HEK293 (cell line): ENCODE data around the gene KIF9.

Experiments used
- ZNF777 ChIP-seq: fragments of 450-650 bp; formaldehyde crosslinking; IDR thresholded peaks from 2 replicates; pipeline ENCODE4 v1.5.1; 2017; ENCODE audit warnings: missing biosample characterization, missing genetic modification characterization, borderline replicate concordance
- TF ChIP-seq, protein P1 (sequence below): fragments of 450-650 bp; formaldehyde crosslinking; IDR thresholded peaks from 2 replicates; pipeline ENCODE4 v1.5.1; 2016; ENCODE audit warnings: missing biosample characterization, missing genetic modification characterization

DNA sequence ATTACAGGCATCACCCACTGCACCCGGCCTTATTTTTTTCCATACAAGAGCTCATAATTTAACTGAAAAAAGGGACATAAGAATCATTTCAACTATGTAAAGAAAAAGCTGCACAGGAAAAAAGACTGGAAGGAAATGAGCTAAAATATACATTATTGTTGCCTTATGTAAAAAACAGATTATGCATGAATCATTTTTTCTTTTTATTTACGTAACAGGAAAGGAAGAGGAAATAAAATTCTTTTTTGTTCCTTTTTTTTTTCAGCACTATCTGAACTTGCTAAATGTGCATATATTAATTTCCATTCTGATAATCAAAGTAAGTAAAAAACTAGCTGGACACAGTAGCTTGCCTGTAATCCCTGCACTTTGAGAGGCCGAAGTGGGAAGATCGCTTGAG lies 12.1 kb downstream of the KIF9 start:
- TF ChIP-seq, protein P1, sequence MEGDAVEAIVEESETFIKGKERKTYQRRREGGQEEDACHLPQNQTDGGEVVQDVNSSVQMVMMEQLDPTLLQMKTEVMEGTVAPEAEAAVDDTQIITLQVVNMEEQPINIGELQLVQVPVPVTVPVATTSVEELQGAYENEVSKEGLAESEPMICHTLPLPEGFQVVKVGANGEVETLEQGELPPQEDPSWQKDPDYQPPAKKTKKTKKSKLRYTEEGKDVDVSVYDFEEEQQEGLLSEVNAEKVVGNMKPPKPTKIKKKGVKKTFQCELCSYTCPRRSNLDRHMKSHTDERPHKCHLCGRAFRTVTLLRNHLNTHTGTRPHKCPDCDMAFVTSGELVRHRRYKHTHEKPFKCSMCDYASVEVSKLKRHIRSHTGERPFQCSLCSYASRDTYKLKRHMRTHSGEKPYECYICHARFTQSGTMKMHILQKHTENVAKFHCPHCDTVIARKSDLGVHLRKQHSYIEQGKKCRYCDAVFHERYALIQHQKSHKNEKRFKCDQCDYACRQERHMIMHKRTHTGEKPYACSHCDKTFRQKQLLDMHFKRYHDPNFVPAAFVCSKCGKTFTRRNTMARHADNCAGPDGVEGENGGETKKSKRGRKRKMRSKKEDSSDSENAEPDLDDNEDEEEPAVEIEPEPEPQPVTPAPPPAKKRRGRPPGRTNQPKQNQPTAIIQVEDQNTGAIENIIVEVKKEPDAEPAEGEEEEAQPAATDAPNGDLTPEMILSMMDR (tag by site-specific recombination), result no peak
- TF ChIP-seq ZNF777 (tag by site-specific recombination), result no peak
